AG04450 (cell line): ENCODE data around the gene C14orf119. TPM values are rescaled to one million over a fixed set of nuclear protein-coding genes. Genes with fewer than 3 reads are reported as not detected.
A peak's percentile ranks its signal among the peaks of the same experiment; 100 is the strongest.

Experiments used
- CTCF ChIA-PET: fragments of 300-600, 350-600 bp; formaldehyde crosslinking; extraction: SDS; loops from one replicate; lab custom pipeline; 2022; ENCODE audit warnings: antibody characterized with exemption, inconsistent platforms; lab: Charles Lee
- POLR2A ChIA-PET: fragments of 350-600 bp; formaldehyde crosslinking; extraction: SDS; loops from one replicate; lab custom pipeline; 2021; ENCODE audit warnings: antibody characterized with exemption, inconsistent platforms; lab: Yijun Ruan, JAX
- DNase-seq: peaks from one replicate; pipeline ENCODE4 v3.0.0-alpha.2; 2011; ENCODE audit warnings: low read depth, low spot score
- H3K27ac ChIP-seq: one replicate; pipeline ENCODE4 v1.5.1; 2012; ENCODE audit warnings: low read depth, low read length, control low read depth
- H3K27me3 ChIP-seq: one replicate; pipeline ENCODE4 v1.6.0; 2012; ENCODE audit warnings: low read length; ENCODE audit not compliant: control insufficient read depth, insufficient read depth
- H3K4me3 ChIP-seq: 2 replicates; pipeline ENCODE4 v1.5.1; 2011; ENCODE audit warnings: mild to moderate bottlenecking, low read depth, low read length, control low read depth
- H3K9me3 ChIP-seq: 2 replicates; pipeline ENCODE4 v1.5.1; 2012; ENCODE audit warnings: low read length; ENCODE audit not compliant: control insufficient read depth, insufficient read depth
- polyA plus RNA-seq: library from polyadenylated mRNA; depleted of rRNA; stranded (reverse); fragments of >200 nt; gene quantifications from 2 replicates; pipeline ENCODE4 v1.2.3, GENCODE V29; 2011
- TF ChIP-seq, protein P1 (sequence below): IDR thresholded peaks from 2 replicates; pipeline ENCODE4 v1.5.1; 2011; ENCODE audit warnings: low read depth, low read length, control low read depth, inconsistent platforms

C14orf119 gene
- polyA plus RNA-seq, 1 experiment = 128 TPM

DNA sequence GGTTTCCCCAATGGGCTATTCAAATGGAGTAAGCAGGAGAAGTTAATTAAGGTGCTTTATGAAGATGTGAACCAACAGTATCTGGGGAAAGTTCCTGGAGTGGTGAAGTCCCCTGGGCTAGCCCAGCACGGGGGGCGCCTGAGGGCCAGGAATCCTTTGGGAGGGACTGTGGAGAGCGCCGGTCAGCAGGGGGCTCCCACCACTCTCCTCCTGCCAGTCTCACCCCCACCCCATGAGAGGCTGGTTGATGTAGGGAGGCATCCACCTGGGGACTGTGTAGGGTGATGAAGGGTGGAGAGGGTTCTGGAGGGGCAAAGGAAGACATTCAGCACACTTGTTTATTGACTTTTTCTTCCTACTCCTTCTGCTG, 19.3 kb downstream of the C14orf119 start:
- TF ChIP-seq, protein P1, sequence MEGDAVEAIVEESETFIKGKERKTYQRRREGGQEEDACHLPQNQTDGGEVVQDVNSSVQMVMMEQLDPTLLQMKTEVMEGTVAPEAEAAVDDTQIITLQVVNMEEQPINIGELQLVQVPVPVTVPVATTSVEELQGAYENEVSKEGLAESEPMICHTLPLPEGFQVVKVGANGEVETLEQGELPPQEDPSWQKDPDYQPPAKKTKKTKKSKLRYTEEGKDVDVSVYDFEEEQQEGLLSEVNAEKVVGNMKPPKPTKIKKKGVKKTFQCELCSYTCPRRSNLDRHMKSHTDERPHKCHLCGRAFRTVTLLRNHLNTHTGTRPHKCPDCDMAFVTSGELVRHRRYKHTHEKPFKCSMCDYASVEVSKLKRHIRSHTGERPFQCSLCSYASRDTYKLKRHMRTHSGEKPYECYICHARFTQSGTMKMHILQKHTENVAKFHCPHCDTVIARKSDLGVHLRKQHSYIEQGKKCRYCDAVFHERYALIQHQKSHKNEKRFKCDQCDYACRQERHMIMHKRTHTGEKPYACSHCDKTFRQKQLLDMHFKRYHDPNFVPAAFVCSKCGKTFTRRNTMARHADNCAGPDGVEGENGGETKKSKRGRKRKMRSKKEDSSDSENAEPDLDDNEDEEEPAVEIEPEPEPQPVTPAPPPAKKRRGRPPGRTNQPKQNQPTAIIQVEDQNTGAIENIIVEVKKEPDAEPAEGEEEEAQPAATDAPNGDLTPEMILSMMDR = peak; percentile 16
- Histone ChIP-seq H3K27ac (peak overlapping the region; percentile 91), H3K27me3 (no peaks in the 10 kb centered on the region), H3K4me3 (peak overlapping the region; percentile 17; the same call in 1 of the 2 replicates), H3K9me3 (peaks cover 3% of the 10 kb centered on the region; the same call in 1 of the 2 replicates)
- no peak for DNase-seq
- POLR2A ChIA-PET = interaction anchor here (0.8 kb wide), 1 partner anchor 53 kb away, joined by 3 read pairs; no protein-coding TSS in a partner anchor
- CTCF ChIA-PET = interaction anchor here (1.4 to 13.3 kb wide), 5 partner anchors 20 to 128 kb away, joined by 3 to 818 read pairs (median 15); partner anchors contain the start of genes ACIN1 and SLC7A8

DNA sequence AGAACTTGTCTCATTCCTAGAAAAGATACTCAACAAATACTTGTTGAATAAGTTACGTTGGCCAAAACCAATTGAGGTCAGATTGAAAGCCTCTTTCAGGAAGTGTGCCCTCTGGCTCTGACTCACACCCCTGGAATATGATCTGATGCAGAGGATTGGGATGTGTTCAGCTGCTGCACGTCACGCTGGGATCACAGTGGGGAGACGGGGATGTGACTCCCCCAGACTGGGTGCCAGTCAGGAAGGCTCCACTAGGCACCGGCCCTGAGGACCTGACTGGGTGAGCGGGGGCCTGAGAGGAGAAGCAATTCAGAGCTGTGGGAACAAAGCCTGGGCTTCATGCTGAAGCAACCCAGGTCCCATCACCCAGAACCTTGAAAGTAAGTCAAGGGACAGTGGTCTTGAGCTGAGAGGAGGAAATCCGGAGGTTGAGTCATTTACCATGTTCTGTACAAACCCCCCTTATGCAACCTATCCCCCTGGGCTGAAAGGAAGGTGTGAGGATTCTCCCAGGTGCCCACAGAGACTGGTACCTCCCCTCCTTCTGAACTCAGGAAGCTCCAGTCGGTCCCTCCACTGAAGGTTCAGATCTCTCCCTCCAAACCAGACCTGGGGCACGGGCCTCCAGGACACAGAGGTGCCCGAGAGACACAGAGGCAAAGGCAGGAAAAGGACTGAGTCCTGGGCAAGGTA, 19.9 kb downstream of the C14orf119 start:
- TF ChIP-seq, protein P1 = no peak
- ChIA-PET CTCF (interaction anchor here (0.6 to 13.3 kb wide), 7 partner anchors 21 to 239 kb away, joined by 3 to 818 read pairs (median 3); partner anchors contain the start of genes ACIN1 and SLC7A8), POLR2A (interaction anchor here (1.0 kb wide), 1 partner anchor 20 kb away, joined by 4 read pairs; the partner anchor contains the start of genes ACIN1 and C14orf119)
- no peaks in the 10 kb centered on the region for H3K27me3 ChIP-seq
- H3K27ac ChIP-seq = peak overlapping the region; percentile 91
- DNase-seq = peak; percentile 89
- peaks cover 3% of the 10 kb centered on the region; the same call in 1 of the 2 replicates for H3K9me3 ChIP-seq
- peak overlapping the region; percentile 17; the same call in 1 of the 2 replicates for H3K4me3 ChIP-seq

GRCh38 chr14:23115918-23116317, 20.6 kb downstream of the C14orf119 start:
- DNase-seq = no peak
- Histone ChIP-seq H3K27ac (peak overlapping the region; percentile 21), H3K27me3 (no peaks in the 10 kb centered on the region), H3K9me3 (peaks cover 3% of the 10 kb centered on the region; the same call in 1 of the 2 replicates), H3K4me3 (no peak overlapping the region)
- ChIA-PET CTCF (interaction anchor here (0.8 to 13.3 kb wide), 5 partner anchors 21 to 185 kb away, joined by 3 to 818 read pairs (median 4); partner anchors contain the start of genes ACIN1 and SLC7A8), POLR2A (interaction anchor here (1.0 kb wide), 1 partner anchor 20 kb away, joined by 4 read pairs; the partner anchor contains the start of genes ACIN1 and C14orf119)
- TF ChIP-seq, protein P1 = no peak

DNA sequence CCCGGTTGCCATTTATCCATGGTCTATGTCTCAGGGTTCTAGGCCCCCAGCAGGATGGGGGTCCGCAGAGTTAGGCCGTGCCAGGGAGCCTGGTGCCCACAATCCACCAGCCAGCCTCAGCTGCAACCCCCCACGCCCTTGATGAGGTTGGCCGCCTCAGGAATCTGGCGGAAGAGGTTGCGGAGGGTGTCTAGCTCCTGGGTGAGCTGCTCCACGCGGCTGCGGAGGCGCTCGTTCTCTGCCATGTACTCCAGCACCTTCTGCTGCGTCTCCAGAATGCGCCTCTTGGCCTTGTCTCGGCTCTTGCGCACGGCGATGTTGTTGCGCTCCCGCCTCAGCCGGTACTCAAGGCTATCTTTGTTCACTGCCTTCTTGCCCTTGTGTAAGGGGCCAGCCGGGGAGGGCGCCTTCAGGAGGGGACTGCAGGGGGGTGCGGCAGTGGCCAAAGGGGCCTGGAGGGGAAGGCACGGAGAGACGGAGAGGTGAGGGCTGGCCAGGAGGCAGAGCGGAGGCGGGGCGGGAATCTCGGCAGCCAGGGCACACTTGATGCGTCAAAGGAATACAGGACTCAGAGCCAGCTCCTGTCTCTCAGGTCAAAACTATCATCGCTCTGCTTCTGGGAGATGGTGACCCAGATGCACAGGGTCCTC, 22.2 kb downstream of the C14orf119 start:
- peaks cover 3% of the 10 kb centered on the region; the same call in 1 of the 2 replicates for H3K9me3 ChIP-seq
- DNase-seq = no peak
- H3K27me3 ChIP-seq = no peaks in the 10 kb centered on the region
- ChIA-PET CTCF (interaction anchor here (0.6 to 13.3 kb wide), 2 partner anchors 63 to 152 kb away, joined by 4 to 818 read pairs; partner anchors contain the start of gene SLC7A8), POLR2A (interaction anchor here (0.9 kb wide), 1 partner anchor 73 kb away, joined by 3 read pairs; no protein-coding TSS in a partner anchor)
- TF ChIP-seq, protein P1 = no peak
- no peak overlapping the region for H3K27ac ChIP-seq
- no peak overlapping the region for H3K4me3 ChIP-seq
